Heart left ventricle (tissue), 13 donors: ENCODE data around the gene TESK1.
A peak's percentile ranks its signal among the peaks of the same experiment; 100 is the strongest.

ENCODE experiments used
- CTCF ChIP-seq, 12 donors: fragments of 200-600 bp; sonication (generic) in 4 of 12; IDR thresholded peaks; one replicate each; pipeline versions ENCODE4 v1.5.0 to v1.8.0; 2018 to 2022; ENCODE audit warnings: antibody characterized with exemption in 12 of 12, mild to moderate bottlenecking in 5 of 12
- POLR2A ChIP-seq, 2 donors: fragments of 450-650 bp; IDR thresholded peaks; one replicate each; pipeline ENCODE4 v1.6.1; 2017; ENCODE audit warnings: antibody characterized with exemption in 2 of 2, mild to moderate bottlenecking in 2 of 2, moderate library complexity in 2 of 2
- donor health status: ischemic (EF 13 %, LVEDD 7.1; RV severe dilation, severe dysfunction).
- donor health status: DM: no; HTN: yes; CAD: no.
- donor health status: DM: no; HTN: no; CAD: no.
- donor health status: ischemic (EF 25% LVEDD 6.9; RV normal size, moderate dysfunction).
- donor health status: ischemic (EF 25% LVEDD 5.7; RV mildly dilated, moderate dysfunction).
- donor health status: ischemic (EF 35%, LVEDD 5.7; RV mildly dilated, moderate dysfunction).
- donor health status: nonischemic (EF 11% LVEDD 7.7; RV severe dilation, severe dysfunction).
- donor health status: DM: yes; HTN: yes; CAD: no.
- donor health status: PGD.
- donor health status: ischemic (EF 29% LVEDD 5.4; RV normal size, mild dysfunction).
- donor health status: nonischemic (EF 23%, LVEDD 6.1; RV moderate dilation, normal function).

GRCh38 chr9:35657546-35658136 is 52.6 kb downstream of the TESK1 start, which contains the start of gene RMRP:
- TF ChIP-seq CTCF (IDR thresholded peaks at IDR 0.05) (peak in 11 of 12 donors; percentile 12 to 55 (median 32)), POLR2A (IDR thresholded peaks at IDR 0.05) (peak in 1 of 2 donors; percentile 31)
